Neuronal stem cell (in vitro differentiated cells): Measurements from ENCODE around the gene PPP2R5C.
A peak's percentile ranks its signal among the peaks of the same experiment; 100 is the strongest.

Experiments used
- DNase-seq: peaks from one replicate; pipeline ENCODE4 v3.0.0-alpha.2; 2013; ENCODE audit warnings: low spot score
- H2AFZ ChIP-seq: one replicate; pipeline ENCODE4 v1.6.1; 2013; ENCODE audit warnings: mild to moderate bottlenecking, low read length, inconsistent platforms
- H2AK5ac ChIP-seq: 2 replicates; pipeline ENCODE4 v1.6.1; 2013; ENCODE audit warnings: low read depth, mild to moderate bottlenecking, inconsistent platforms, low read length, moderate library complexity, mixed read lengths
- H2BK120ac ChIP-seq: 2 replicates; pipeline ENCODE4 v1.6.1; 2013; ENCODE audit warnings: low read depth, mild to moderate bottlenecking, inconsistent platforms, low read length, moderate library complexity, mixed read lengths
- H2BK12ac ChIP-seq: one replicate; pipeline ENCODE4 v1.6.1; 2013; ENCODE audit warnings: low read length, inconsistent platforms
- H2BK15ac ChIP-seq: 2 replicates; pipeline ENCODE4 v1.6.1; 2013; ENCODE audit warnings: mild to moderate bottlenecking, low read length, inconsistent platforms, mixed read lengths
- H2BK5ac ChIP-seq: one replicate; pipeline ENCODE4 v1.6.1; 2013; ENCODE audit warnings: inconsistent platforms, mild to moderate bottlenecking, low read length, moderate library complexity
- H3K14ac ChIP-seq: one replicate; pipeline ENCODE4 v1.6.1; 2013; ENCODE audit warnings: low read length, inconsistent platforms
- H3K18ac ChIP-seq: 2 replicates; pipeline ENCODE4 v1.6.1; 2013; ENCODE audit warnings: low read length, inconsistent platforms
- H3K23ac ChIP-seq: 2 replicates; pipeline ENCODE4 v1.6.1; 2013; ENCODE audit warnings: low read depth, mild to moderate bottlenecking, mixed read lengths, low read length, inconsistent platforms; ENCODE audit not compliant: poor library complexity
- H3K27ac ChIP-seq: replicated peaks from 3 replicates; pipeline ENCODE4 v1.5.1; 2013; ENCODE audit warnings: low read length, inconsistent platforms
- H3K27me3 ChIP-seq, 3 experiments: 2 replicates each; pipeline ENCODE4 v1.6.1; 2013; ENCODE audit warnings: low read length in 3 of 3, mild to moderate bottlenecking in 2 of 3, inconsistent platforms in 1 of 3, low read depth in 1 of 3, mixed read lengths in 1 of 3, moderate library complexity in 1 of 3; ENCODE audit not compliant: control insufficient read depth in 3 of 3, insufficient read depth in 3 of 3
- H3K36me3 ChIP-seq, 2 donors: replicated peaks in 1 of 2; 2 replicates each; pipeline ENCODE4 v1.6.1; 2013; ENCODE audit warnings: low read length in 2 of 2; ENCODE audit not compliant: control insufficient read depth in 2 of 2, insufficient read depth in 2 of 2
- H3K4ac ChIP-seq: 2 replicates; pipeline ENCODE4 v1.6.1; 2013; ENCODE audit warnings: inconsistent platforms, mild to moderate bottlenecking, low read length, moderate library complexity
- H3K4me1 ChIP-seq, 2 donors: 1 replicate in 1 of 2; 2 replicates in 1 of 2; pipeline ENCODE4 v1.6.1; 2013; ENCODE audit warnings: low read length in 2 of 2, low read depth in 1 of 2; ENCODE audit not compliant: control insufficient read depth in 2 of 2, insufficient read depth in 1 of 2
- H3K4me2 ChIP-seq: one replicate; pipeline ENCODE4 v1.6.1; 2013; ENCODE audit warnings: mild to moderate bottlenecking, low read length, inconsistent platforms; ENCODE audit not compliant: insufficient read depth, poor library complexity, severe bottlenecking
- H3K4me3 ChIP-seq, 2 donors: 2 replicates each; pipeline ENCODE4 v1.5.1; 2013; ENCODE audit warnings: low read length in 2 of 2, mild to moderate bottlenecking in 2 of 2, inconsistent platforms in 1 of 2, moderate library complexity in 1 of 2
- H3K79me1 ChIP-seq: one replicate; pipeline ENCODE4 v1.6.1; 2013; ENCODE audit warnings: low read depth, mild to moderate bottlenecking, inconsistent platforms, low read length, moderate library complexity
- H3K9ac ChIP-seq: one replicate; pipeline ENCODE4 v1.6.1; 2013; ENCODE audit warnings: mild to moderate bottlenecking, low read depth, low read length, inconsistent platforms; ENCODE audit not compliant: poor library complexity
- H3K9me3 ChIP-seq, 2 donors: replicated peaks in 1 of 2; 2 replicates each; pipeline versions ENCODE3 to v1.6.1; 2013; ENCODE audit warnings: low read length in 2 of 2, mild to moderate bottlenecking in 2 of 2, inconsistent platforms in 1 of 2, low read depth in 1 of 2, mixed read lengths in 1 of 2, moderate library complexity in 1 of 2; ENCODE audit not compliant: control insufficient read depth in 2 of 2, insufficient read depth in 1 of 2
- H4K8ac ChIP-seq: one replicate; pipeline ENCODE4 v1.6.1; 2013; ENCODE audit warnings: low read depth, mild to moderate bottlenecking, inconsistent platforms, low read length, moderate library complexity
- H4K91ac ChIP-seq: one replicate; pipeline ENCODE4 v1.6.1; 2013; ENCODE audit warnings: low read length, low read depth, mild to moderate bottlenecking, inconsistent platforms; ENCODE audit not compliant: poor library complexity
- WGBS, 2 donors: extraction: QIAGEN DNeasy Blood & Tissue Kit; methylation state at CpG; one replicate each; pipeline ENCODE4 v1.1.7; 2013; ENCODE audit warnings: missing lambda C conversion rate in 2 of 2, mixed read lengths in 1 of 2; ENCODE audit not compliant: insufficient read length in 2 of 2, insufficient replicate concordance in 1 of 2; ENCODE audit errors: extremely low coverage in 2 of 2; 5-methylcytosine and 5-hydroxymethylcytosine counted together

Gene PPP2R5C

DNA sequence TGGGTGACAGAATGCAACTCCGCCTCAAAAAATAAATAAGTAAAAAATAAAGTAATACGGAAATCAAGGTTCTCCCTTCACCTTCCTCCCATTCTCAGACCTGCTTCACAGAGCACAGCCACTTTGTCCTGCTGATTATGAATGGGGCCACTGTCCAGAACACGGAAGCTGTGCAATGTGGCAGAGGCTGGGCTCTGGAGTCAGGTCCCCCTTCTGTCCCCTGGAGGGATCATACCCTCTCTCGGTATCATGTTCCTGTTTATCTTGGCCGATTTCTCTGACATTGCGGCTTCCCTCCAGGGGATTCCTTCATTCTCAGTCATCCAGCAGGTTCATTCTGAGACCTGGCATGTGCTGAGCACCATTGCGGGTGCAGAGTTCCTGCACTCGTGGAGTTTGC is 11.3 kb downstream of the PPP2R5C start:
- Histone ChIP-seq H3K27ac (no peak overlapping the region), H4K8ac (no peak overlapping the region), H2BK5ac (no peak overlapping the region), H3K18ac (no peak overlapping the region), H3K14ac (no peak overlapping the region), H3K9ac (no peak overlapping the region), H3K4ac (no peak overlapping the region), H3K79me1 (no peaks in the 10 kb centered on the region), H3K4me3 (peak overlapping the region in 1 of 2 donors; percentile 18), H2BK12ac (no peak overlapping the region), H4K91ac (no peak overlapping the region), H3K9me3 (peaks cover 0 to under 1% of the 10 kb centered on the region in 2 donors), H2AK5ac (no peak overlapping the region), H2AFZ (no peak overlapping the region), H3K4me2 (no peak overlapping the region), H3K36me3 (no peaks in the 10 kb centered on the region), H2BK120ac (no peak overlapping the region), H3K4me1 (peaks cover 0 to 1% of the 10 kb centered on the region in 2 donors), H3K27me3 (no peaks in the 10 kb centered on the region), H3K23ac (no peak overlapping the region), H2BK15ac (no peak overlapping the region)
- DNase-seq: no peak
- WGBS, 2 donors: no CpG with 5 or more reads among the region's 8 CpGs

DNA sequence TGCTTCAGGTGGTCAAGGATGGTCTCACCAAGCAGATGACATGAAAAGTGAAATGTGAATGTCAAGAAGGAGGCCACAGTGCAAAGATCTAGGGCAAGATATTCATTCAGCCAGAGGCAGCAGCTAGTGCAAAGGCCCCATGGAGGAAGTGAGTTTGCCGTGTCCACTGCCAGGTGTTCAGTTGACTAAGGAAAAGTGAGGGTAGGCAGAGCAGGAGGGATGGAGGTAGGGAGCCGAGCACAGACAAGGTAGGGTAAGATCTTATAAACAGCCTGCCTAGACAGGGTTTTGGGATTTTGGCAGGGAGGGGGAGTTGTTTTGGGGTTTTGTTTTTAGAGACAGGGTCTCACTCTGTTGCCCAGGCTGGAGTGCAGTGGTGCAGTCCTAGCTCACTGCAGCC is 11.9 kb downstream of the PPP2R5C start:
- Histone ChIP-seq H2AFZ (no peak overlapping the region), H3K27me3 (no peaks in the 10 kb centered on the region), H3K18ac (no peak overlapping the region), H4K8ac (no peak overlapping the region), H3K9ac (no peak overlapping the region), H3K23ac (no peak overlapping the region), H3K4me1 (peaks cover 0 to 1% of the 10 kb centered on the region in 2 donors), H2BK120ac (no peak overlapping the region), H2BK15ac (no peak overlapping the region), H3K4me3 (no peak overlapping the region), H3K79me1 (no peaks in the 10 kb centered on the region), H3K27ac (no peak overlapping the region), H3K36me3 (no peaks in the 10 kb centered on the region), H3K14ac (no peak overlapping the region), H2AK5ac (no peak overlapping the region), H3K9me3 (peaks cover 0 to 4% of the 10 kb centered on the region in 2 donors), H3K4me2 (no peak overlapping the region), H4K91ac (no peak overlapping the region), H2BK12ac (no peak overlapping the region), H2BK5ac (no peak overlapping the region), H3K4ac (no peak overlapping the region)
- DNase-seq: no peak
- no CpG with 5 or more reads among the region's 2 CpGs for WGBS, 2 donors

DNA sequence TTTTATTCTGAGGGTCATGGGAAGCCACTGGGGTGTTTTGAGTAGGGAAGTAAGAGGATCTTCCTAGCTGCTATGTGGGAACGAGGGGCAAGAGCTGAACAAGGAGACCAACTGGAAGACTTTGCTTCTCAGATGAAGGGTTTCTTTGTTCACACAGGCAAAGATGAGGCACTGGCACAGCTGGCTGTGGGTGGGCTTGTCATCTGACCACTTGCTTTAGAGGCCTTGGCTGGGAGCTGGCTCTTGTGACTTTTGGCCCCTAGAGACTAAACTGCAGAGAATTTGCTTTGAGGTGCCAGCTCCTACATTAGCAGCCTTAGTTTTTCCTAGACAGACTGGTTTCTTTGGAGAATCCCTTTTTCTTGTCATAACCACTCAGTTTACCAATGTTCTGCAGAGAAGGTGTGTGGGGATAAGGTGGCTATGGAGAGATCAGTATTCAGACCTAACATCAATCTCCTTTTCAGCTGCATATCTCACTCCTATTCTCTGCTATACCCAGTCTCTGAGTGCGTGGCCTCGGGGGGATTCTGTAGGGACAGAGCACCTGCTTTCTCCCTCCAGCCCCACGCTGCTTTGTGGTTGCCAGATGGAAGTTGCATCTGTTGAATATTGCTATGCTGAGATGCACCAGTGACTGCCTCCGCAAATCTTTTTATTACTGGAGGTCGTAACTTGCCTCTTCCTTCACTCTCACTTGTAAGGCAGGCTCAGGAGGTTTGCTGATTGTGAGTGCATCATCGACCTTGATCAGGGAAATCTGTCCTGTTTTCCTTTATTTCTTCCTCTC is 12.7 kb downstream of the PPP2R5C start:
- Histone ChIP-seq H4K8ac (no peak overlapping the region), H3K36me3 (no peaks in the 10 kb centered on the region), H2AK5ac (no peak overlapping the region), H4K91ac (no peak overlapping the region), H3K27ac (no peak overlapping the region), H3K9ac (no peak overlapping the region), H3K4me3 (no peak overlapping the region), H3K14ac (no peak overlapping the region), H3K18ac (no peak overlapping the region), H3K4me1 (peaks cover 0 to 1% of the 10 kb centered on the region in 2 donors), H3K4me2 (no peak overlapping the region), H2AFZ (no peak overlapping the region), H3K4ac (no peak overlapping the region), H2BK12ac (no peak overlapping the region), H3K79me1 (no peaks in the 10 kb centered on the region), H2BK15ac (no peak overlapping the region), H3K27me3 (peaks cover 0 to 5% (median under 1%) of the 10 kb centered on the region in 3 experiments), H3K9me3 (peaks cover 0 to 7% of the 10 kb centered on the region in 2 donors), H2BK120ac (no peak overlapping the region), H2BK5ac (no peak overlapping the region), H3K23ac (no peak overlapping the region)
- DNase-seq: no peak
- no CpG with 5 or more reads among the region's 7 CpGs for WGBS, 2 donors

DNA sequence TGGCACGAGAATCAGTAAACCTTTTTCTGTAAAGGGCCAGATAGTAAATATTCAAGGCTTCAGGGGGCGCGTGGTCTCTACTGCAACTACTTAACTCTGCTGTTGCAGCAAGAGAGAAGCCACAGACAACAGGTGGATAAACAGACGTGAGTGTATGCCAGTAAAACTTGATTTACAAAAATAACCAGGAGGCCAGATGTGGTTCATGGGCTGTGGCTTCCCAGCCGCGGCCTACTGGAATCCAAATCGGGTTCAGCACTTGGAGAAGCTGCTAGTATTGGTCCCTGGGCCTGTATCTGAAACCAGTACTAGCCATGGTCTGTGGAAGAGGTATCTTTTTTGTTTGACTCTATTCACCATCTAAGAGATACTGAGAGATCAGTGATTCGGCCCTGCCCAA is 13.3 kb downstream of the PPP2R5C start:
- Histone ChIP-seq H3K14ac (no peak overlapping the region), H3K9ac (no peak overlapping the region), H2BK15ac (no peak overlapping the region), H3K23ac (no peak overlapping the region), H3K27ac (no peak overlapping the region), H3K4me2 (no peak overlapping the region), H3K18ac (no peak overlapping the region), H2BK120ac (no peak overlapping the region), H3K79me1 (no peaks in the 10 kb centered on the region), H3K27me3 (peaks cover 1 to 11% (median 6%) of the 10 kb centered on the region in 3 experiments), H2AFZ (no peak overlapping the region), H3K4me1 (peaks cover 0 to 1% of the 10 kb centered on the region in 2 donors), H4K8ac (no peak overlapping the region), H3K9me3 (peaks cover 0 to 9% of the 10 kb centered on the region in 2 donors), H2BK12ac (no peak overlapping the region), H3K4ac (no peak overlapping the region), H4K91ac (no peak overlapping the region), H2BK5ac (no peak overlapping the region), H3K4me3 (no peak overlapping the region), H2AK5ac (no peak overlapping the region), H3K36me3 (no peaks in the 10 kb centered on the region)
- no CpG with 5 or more reads among the region's 8 CpGs for WGBS, 2 donors
- no peak for DNase-seq
